ENCODE data around the gene ZNF580. TPM values are rescaled to one million over a fixed set of nuclear protein-coding genes. Genes with fewer than 3 reads are reported as not detected.

ZNF580 gene
- total RNA-seq, 1 experiment from 2014 or later, result 22.8 TPM

DNA sequence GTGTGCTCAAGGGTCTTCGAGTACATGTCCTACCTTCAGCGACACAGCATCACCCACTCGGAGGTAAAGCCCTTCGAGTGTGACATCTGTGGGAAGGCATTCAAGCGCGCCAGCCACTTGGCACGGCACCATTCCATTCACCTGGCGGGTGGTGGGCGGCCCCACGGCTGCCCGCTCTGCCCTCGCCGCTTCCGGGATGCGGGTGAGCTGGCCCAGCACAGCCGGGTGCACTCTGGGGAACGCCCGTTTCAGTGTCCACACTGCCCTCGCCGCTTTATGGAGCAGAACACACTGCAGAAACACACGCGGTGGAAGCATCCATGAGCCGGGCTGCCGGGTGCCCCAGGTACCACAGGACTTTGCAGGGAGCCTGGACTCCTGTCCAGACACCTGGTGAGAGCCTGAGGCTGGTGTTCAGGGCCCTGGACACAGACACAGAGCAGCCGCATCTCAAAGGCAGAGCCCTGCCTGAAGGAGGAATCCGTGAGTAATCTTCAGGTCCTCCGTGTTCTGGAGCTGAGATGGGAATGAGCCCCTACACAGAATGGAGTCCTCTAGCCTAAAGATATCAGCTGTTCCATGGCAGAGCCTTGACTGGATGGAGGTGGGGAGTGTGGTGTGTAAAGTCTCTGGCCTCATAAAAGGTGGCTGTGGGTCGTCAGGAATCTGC, 4.2 kb downstream of the ZNF580 start:
- WGBS (ENCODE audit: extremely low coverage, insufficient read length, low lambda C conversion rate), result no CpG with 5 or more reads among the region's 28 CpGs
- Mint-ChIP-seq H3K9me3 (peaks cover 0 to 4% of the 10 kb centered on the region in 2 experiments; a peak in 2 of 5 replicates), H3K4me1 (peaks cover 26 to 40% of the 10 kb centered on the region in 2 experiments)

More for the DNA sequence above, 4.2 kb downstream of the ZNF580 start:
- Histone ChIP-seq H3K9me3 (ENCODE audit: control insufficient read depth, low read depth, low read length) (no peaks in the 10 kb centered on the region), H4K20me1 (ENCODE audit: control insufficient read depth, insufficient read depth, insufficient read length) (no peaks in the 10 kb centered on the region), H4K91ac (ENCODE audit: insufficient read length, low read depth, low read length) (no peak overlapping the region), H3K9ac (ENCODE audit: extremely low read depth, insufficient read length, low read length) (no peak overlapping the region), H4K5ac (ENCODE audit: insufficient read length, low read depth, low read length) (no peak overlapping the region), H3K18ac (ENCODE audit: insufficient read length, low read depth, low read length) (no peak overlapping the region), H2AK5ac (ENCODE audit: insufficient read length, low read length) (no peak overlapping the region), H2AFZ (ENCODE audit: low read length) (no peak overlapping the region), H3K14ac (ENCODE audit: insufficient read depth, low read length) (no peak overlapping the region), H2BK12ac (ENCODE audit: insufficient read length, low read depth, low read length) (no peak overlapping the region), H2BK120ac (ENCODE audit: low read depth, low read length, poor library complexity, severe bottlenecking) (no peak overlapping the region), H3K4me1 (ENCODE audit: insufficient read depth, low read length) (no peaks in the 10 kb centered on the region), H4K8ac (replicated peaks; ENCODE audit: insufficient read length, low read depth, low read length) (no peak overlapping the region), H3K27ac (ENCODE audit: insufficient read length, low read depth, low read length) (no peak overlapping the region), H3K4ac (ENCODE audit: low read depth, low read length) (no peak overlapping the region), H3K79me1 (ENCODE audit: insufficient read depth, low read depth, low read length, poor library complexity, severe bottlenecking) (peaks cover 3% of the 10 kb centered on the region), H3K4me2 (ENCODE audit: insufficient read depth, insufficient read length, low read length) (peak overlapping the region; percentile 73), H3K27me3 (ENCODE audit: insufficient read depth, low read length) (no peaks in the 10 kb centered on the region), H3K23ac (ENCODE audit: insufficient read length, low read depth, low read length) (no peak overlapping the region), H3K56ac (ENCODE audit: insufficient read length, low read depth, low read length) (no peak overlapping the region), H2BK5ac (ENCODE audit: insufficient read length, low read length) (no peak overlapping the region), H3T11ph (ENCODE audit: low read length) (no peak overlapping the region), H3K23me2 (ENCODE audit: insufficient read length, low read depth, low read length, poor library complexity, severe bottlenecking) (peaks cover 40% of the 10 kb centered on the region), H2BK15ac (ENCODE audit: low read depth, low read length) (no peak overlapping the region), H2BK20ac (ENCODE audit: low read depth, low read length, poor library complexity, severe bottlenecking) (no peak overlapping the region), H3K79me2 (ENCODE audit: insufficient read depth, low read length) (peaks cover 7% of the 10 kb centered on the region; the same call in 1 of the 2 replicates)
- TF ChIP-seq, protein P1, sequence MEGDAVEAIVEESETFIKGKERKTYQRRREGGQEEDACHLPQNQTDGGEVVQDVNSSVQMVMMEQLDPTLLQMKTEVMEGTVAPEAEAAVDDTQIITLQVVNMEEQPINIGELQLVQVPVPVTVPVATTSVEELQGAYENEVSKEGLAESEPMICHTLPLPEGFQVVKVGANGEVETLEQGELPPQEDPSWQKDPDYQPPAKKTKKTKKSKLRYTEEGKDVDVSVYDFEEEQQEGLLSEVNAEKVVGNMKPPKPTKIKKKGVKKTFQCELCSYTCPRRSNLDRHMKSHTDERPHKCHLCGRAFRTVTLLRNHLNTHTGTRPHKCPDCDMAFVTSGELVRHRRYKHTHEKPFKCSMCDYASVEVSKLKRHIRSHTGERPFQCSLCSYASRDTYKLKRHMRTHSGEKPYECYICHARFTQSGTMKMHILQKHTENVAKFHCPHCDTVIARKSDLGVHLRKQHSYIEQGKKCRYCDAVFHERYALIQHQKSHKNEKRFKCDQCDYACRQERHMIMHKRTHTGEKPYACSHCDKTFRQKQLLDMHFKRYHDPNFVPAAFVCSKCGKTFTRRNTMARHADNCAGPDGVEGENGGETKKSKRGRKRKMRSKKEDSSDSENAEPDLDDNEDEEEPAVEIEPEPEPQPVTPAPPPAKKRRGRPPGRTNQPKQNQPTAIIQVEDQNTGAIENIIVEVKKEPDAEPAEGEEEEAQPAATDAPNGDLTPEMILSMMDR (conservative IDR thresholded peaks at IDR 0.05), result no peak
- no peak for DNase-seq
- Mint-ChIP-seq H3K36me3 (ENCODE audit: insufficient read depth in 1 of 3, low read depth in 3 of 3) (peaks cover 16 to 36% (median 27%) of the 10 kb centered on the region in 3 experiments), H3K27ac (no peak overlapping the region), H3K27me3 (ENCODE audit: low read depth) (peaks cover 3% of the 10 kb centered on the region; the same call in 1 of the 2 replicates), H3K4me3 (peak overlapping the region; percentile 97)
